Ishikawa (cell line): ENCODE data around the gene IL31.

Experiments used
- CEBPB ChIP-seq: IDR thresholded peaks from 2 replicates; pipeline ENCODE4 v1.6.1; 2012
- EGR1 ChIP-seq: IDR thresholded peaks from 2 replicates; pipeline ENCODE4 v1.6.1; 2012
- MAX ChIP-seq: IDR thresholded peaks from 2 replicates; pipeline ENCODE4 v1.6.1; 2012
- REST ChIP-seq: IDR thresholded peaks from 2 replicates; pipeline ENCODE4 v1.6.1; 2012; ENCODE audit warnings: low read depth, mild to moderate bottlenecking

- no peak for TF ChIP-seq CEBPB
- TF ChIP-seq REST, result no peak
- TF ChIP-seq EGR1, result no peak
- TF ChIP-seq MAX, result no peak
Measured at GRCh38 chr12:122202017-122202416, 28.0 kb upstream of the IL31 start.
